ENCODE measurements around the gene RIPPLY3.
A peak's percentile ranks its signal among the peaks of the same experiment; 100 is the strongest.
"Not testable (repeated sequence)": the region's sequence is repeated elsewhere in the genome, so short reads cannot be mapped to it uniquely, and the experiment has no call there.

RIPPLY3 gene

DNA sequence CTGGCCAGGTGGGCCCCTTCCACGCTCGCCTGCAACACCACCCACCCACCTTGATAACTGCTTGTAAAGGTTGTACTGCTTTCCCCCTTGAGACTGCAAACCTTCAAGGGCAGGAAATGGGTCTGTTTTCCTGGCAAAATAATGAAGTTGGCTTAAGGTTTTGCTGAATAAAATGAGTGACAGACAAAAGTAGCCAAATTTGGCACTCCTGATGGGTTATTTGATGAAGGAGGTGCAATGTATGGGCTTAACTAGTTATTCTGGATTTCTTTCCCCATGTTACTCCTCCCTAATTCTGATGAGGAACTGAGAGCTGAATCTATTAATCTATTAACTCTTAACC, 25.5 kb upstream of the RIPPLY3 start:
- no peak for DNase-seq (ENCODE audit: low spot score)

DNA sequence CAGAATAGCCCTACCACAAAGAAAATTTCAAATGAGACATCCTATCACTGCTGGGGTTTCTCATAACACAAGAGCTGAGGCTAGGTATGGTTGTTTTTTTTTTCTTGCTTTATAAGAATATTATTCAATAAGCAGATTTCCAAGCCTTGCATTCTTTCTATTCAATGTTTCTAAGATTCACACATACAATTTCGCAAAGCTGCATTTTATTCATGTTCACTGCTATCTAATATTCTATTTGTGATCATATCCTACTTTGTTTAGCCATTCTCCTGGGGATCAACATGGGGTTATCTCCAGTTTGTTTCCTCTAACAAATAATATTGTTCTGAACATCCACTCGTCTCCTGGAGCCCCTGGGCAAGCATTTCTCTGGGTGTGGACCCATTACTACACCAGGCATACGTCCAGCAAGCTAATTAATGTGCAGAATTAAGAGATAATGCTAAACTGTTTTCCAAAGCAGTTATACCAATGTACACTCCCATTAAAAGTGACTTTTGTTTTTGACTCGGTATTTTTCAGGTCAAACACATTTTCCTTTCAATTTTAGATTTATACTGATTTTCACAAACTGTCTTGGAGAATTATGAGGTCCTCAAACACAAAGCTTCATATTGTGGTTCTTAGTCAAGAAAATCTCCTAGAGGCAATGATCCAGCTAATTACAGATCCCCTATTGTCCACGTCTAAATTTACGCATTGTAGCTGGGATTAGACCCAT, 24.4 kb upstream of the RIPPLY3 start:
- no peak for DNase-seq (ENCODE audit: low spot score)

DNA sequence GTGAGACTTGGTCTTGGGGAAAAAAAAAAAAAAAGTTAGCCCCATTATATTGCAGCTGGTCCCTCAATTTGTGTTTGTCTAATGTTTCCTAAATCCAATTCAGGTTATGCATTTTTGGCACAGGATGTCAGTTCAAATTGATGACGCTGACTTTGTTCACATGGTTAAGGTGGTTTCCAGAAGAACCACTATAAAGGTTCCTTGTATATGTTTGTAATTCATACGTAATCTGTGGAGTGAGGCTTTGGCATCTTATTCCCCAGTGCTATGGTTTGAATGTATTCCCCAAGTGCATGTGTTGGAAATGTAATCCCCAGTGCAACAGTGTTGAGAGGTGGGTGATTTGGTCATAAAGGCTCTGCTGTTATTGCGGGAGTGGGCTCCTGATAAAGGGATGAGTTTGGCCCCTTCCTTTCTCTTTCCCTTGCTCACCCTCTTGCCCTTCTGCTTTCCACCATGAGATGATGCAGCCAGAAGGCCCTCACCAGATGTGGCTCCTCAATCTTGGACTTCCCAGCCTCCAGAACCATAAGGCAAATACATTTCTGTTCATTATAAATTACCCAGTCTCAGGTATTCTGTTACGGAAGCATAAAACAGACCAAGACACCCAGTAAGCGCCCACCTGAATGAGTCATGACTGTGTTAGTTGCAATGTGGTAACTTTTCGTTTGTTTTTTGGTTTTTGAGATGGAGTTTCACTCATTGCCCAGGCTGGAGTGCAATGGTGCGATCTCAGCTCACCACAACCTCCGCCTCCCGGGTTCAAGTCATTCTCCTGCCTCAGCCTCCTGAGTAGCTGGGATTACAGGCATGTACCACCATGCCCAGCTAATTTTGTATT, 20.5 kb upstream of the RIPPLY3 start:
- DNase-seq (ENCODE audit: low spot score) = no peak

DNA sequence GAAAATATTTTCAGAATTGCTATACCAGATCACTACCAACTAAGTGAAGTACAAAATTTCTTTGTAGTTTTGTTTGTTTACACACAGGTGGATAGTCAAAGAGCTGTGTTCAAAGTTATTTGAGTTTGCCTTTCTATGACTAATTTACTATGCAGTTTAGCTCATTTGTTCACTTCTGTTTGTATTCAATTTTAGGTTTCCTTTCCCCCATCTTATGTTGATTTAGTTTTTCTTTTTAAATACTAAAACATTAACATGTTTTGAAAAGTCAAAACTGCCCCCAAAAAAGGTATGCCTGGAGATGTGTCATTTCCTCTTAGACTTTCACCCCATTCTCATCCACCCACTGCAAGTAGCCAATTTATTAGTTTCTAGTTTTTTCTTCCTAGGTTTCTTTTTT, 18.7 kb upstream of the RIPPLY3 start:
- DNase-seq (ENCODE audit: low spot score) = no peak

DNA sequence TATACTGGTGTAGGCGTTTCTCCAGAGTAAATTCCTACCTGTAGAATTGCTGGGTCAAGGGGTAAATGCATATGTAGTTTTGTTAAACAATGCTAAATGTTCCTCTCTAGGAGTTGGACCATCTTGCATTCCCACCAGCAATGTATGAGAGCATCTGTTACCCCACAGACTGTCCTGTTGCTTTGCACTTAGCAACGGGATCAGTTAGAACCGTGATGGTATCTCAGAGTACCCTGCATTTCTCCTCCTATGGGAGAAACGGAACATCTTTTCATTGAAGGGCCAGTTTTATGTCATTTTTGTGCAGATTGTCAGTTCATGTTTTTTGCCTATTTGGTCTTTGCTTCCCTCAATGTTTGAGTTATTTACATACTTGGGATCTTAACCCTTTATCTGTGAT, 18.0 kb upstream of the RIPPLY3 start:
- DNase-seq (ENCODE audit: low spot score) = no peak

DNA sequence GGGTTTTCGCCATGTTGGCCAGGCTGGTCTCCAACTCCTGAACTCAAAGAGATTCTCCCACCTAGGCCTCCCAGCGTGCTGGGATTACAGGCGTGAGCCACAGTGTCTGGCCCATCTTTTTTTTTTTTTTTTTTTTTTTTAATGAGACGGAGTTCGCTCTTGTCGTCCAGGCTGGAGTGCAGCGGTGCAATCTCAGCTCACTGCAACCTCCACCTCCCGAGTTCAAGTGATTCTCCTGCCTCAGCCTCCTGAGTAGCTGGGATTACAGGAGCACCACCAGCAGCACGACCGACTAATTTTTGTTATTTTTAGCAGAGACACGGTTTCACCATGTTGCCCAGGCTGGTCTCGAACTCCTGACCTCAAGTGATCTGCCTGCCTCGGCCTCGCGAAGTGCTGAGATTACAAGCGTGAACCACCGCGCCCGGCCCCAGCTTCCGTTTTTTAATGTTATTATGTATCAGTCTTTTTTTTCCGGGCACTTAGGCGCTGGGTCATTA, 17.3 kb upstream of the RIPPLY3 start:
- DNase-seq (ENCODE audit: low spot score) = not testable (repeated sequence)

DNA sequence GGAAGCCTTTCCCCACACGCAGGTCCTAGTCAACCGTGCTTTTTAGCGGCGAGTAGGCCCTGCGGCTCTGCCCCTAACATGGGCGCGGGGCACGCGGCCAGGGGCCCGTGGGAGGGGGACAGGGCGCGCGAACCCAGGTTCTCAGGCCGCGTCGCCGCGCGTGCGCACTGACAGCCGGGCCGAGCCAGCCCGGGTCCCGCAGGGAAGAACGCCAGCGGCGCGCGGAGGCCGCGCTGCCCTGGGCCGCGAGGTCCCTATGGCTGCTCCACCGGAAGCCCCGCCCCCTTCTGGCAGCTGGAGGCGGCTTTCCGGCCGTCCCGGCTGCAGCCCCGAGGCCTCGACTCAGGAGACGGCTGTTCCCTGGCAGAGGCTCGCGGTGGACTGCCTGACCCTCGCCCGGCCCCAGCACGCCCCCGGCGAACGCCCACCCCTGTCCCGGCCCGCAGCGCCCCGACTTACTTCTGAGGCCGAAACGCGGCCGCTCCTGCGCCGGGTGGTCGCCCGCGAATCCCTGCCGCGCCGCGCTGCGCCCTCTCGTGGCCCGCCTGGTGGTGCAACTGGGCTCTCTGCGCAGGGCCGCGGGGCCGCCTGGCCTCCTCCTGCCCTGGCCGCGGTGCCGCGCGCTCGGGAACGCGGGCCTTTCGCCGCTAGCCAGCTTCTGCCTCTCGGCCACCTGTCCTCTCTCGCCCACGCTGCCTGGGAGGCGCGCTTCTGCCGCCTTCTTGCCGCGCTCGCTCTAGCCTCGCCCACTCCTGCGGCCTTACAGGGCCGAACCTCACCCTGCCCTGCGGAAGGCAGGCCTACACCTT, 16.6 kb upstream of the RIPPLY3 start:
- DNase-seq (ENCODE audit: low spot score) = peak; percentile 87

DNA sequence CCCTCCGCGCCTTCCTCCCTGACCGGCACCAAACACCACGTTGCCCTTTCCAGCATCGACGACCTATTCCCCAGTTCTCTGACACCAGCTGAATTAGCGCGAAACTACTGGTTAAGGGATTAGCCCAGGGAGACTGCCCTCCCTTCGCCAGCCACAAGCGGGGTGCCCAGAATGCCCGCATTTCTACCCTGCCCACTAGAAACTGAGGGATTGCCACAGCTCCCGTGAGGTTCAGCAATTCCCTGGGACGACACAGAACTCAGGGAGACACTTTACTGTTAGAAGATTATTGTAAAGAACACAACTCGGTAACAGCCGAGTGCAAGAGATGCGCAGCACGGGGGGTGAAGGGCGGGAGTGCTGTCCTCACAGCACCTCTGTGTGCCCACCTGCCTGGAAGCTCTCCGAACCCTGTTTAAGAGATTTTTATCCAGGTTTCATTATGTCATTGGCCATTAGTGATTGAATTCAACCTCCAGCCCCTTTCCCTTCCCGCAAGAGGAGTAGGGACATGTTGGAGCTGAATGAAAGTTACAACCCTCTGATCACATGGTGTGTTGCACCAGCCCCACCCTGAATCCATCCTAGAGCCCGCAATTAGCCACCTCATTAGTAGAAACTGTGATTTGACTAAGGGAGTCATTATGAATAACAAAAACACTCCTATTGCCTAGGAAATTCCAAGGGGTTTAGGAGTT, 15.8 kb upstream of the RIPPLY3 start:
- no peak for DNase-seq (ENCODE audit: low spot score)

DNA sequence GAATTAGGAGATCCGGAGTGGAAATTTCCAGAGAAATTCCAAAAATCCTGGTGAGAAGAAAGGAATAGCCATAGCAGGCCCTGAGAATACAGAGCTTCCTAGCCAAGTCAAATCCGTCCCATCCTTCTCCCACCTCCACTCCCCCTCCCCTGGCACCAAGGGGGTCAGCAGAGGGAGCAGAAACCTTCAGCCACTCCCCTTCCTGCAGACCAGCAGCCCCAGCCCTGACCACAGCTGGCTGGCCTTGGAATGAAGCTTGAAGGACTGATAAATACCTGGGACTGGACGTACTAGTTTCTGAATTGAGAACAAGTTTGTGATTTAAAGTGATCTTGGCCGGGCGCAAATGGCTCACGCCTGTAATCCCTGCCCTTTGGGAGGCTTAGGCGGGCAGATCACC, 13.8 kb upstream of the RIPPLY3 start:
- no peak for DNase-seq (ENCODE audit: low spot score)

DNA sequence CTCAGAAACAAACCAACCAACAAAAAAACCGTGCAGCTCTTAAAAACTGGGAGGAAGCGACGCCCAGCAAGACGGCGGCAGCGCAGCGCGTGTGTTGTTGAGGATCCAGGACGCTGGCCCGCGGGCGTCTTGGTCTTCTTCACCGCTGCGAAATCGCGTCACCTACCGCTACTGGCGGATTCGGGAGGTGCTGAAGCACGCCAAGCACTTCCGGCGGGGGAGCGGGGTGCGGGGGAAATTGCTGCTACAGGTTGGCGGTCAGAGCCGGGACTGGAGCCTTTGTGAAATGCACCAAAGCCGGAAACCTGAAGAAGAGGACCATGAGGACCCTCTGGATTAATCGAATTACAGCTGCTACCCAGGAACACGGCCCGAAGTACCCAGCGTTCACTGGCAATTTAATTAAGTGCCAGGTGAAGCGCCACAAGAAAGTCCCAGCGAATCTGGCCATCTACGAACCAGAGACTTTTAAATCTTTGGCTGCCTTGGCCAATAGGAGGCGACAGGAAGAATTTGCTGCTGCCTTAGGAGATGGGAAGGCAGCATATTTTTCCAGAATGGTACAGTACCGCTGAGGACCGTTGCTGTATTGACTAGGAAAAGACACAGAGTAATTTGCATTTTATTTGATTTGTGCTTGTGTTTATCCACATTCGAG, 11.9 kb upstream of the RIPPLY3 start:
- peak; percentile 35 for DNase-seq (ENCODE audit: low spot score)

DNA sequence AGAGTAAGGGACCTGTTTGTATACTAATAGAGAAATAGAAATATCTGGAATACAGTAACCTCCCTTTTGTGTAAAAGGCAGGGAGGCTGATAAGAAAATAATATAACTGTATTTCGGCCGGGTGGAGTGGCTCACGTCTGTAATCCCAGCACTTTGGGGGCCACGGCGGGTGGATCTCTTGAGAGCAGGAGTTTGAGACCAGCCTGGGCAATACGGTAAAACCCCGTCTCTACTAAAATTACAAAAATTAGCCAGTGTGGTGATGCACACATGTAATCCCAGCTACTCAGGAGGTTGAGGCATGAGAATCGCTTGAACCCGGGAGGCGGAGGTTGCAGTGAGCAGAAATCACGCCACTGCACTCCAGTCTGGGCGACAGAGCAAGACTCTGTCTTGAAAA, 11.2 kb upstream of the RIPPLY3 start:
- not testable (repeated sequence) for DNase-seq (ENCODE audit: low spot score)

DNA sequence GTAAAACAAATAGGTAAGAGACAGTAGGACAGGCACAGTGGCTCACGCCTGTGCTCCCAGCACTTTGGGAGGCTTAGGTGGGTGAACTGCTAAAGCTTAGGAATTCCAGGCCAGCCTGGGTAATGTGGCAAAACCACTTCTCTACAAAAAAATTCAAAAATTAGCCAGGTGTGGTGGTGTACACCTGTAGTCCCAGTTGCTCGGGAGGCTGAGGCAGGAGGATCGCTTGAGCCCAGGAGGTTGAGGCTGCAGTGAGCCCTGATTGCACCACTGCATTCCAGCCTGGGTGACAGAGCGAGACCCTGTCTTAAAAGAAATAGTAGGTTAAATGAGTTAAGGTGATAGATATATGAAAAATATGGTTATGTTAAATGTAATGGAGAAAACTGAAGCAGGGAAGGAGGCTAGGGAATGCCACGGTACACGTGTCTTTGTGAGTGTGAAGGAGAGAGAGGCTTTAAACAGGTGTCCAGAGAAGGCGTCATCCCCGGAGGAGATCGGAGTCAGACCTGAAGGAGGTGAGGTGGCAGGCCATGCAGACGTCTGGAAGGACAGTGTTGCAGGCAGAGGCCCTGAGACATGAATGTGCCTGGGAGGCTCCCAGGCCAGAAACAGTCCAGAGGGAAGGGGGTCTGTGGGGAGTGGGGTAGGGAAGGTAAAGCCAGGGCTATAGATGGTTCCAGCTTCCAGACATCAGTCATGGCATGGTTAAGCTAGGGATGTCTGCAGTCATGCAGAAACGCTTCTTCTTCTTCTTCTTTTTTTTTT, 7.2 kb upstream of the RIPPLY3 start:
- DNase-seq (ENCODE audit: low spot score) = no peak

DNA sequence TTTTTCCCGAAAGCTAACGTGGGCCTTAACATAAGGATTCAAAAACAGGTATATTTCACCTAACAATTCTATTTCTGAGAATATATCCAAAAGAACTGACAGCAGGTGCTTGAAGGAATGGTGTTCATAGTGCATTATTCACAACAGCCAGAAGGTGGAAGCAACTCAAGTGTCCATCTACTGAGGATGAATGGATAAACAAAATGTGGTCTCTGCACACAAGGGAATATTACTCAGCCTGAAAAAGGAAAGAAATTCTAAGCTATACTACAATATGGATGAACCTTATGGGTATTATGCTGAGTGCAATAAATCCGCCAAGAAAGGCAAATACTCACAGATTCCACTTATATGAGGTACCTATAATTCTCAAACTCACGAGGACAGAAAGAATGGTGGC, 6.1 kb upstream of the RIPPLY3 start:
- DNase-seq (ENCODE audit: low spot score) = no peak

DNA sequence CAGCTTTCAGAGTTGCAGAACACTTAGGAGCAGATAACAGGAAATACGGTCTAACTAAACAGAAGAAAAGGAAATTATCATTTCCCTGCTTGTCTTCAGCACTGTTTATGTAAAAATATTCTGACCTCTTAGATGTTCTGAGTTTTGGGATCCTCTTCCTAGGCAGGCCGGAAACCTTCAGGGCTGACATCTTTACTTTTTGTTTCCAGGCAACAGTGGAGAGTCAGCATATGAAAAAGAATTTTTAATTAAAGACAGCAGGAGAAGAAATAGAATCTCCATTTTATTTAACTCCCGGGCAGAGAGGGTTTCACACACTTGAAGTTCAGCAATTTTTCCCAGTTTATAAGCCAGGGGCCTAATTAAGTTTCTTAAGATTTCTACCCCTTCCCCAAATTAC, 5.1 kb upstream of the RIPPLY3 start:
- no peak for DNase-seq (ENCODE audit: low spot score)

DNA sequence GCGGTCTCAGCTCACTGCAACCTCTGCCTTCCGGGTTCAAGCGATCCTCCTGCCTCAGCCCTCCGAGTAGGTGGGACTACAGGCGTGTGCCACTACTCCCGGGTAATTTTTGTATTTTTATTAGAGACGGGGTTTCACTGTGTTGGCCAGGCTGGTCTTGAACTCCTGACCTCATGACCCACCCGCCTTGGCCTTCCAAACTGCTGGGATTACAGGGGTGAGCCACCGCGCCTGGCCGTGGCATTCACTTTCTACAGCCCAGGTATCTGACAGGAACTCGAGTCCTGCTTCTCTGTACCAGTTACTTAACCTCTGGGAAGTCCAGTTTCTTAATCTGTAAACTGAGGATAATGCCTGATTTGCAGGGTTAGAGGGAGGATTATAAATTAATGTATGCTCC, 3.7 kb upstream of the RIPPLY3 start:
- not testable (repeated sequence) for DNase-seq (ENCODE audit: low spot score)

DNA sequence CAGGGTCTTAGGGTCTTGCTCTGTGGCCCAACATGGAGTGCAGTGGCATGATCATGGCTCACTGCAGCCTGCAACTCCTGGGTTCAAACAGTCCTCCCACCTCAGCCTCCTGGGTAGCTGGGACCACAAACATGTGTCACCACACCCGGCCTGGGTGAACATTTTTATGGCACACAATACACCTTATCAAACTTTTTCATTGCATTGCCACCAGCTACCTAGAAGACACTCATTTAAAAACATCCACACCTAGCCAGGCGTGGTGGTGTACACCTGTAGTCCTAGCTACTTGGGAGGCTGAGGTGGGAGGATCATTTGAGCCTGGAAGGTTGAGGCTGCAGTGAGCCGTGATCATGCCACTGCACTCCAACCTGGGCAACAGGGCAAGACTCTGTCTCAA, 2.6 kb upstream of the RIPPLY3 start:
- not testable (repeated sequence) for DNase-seq (ENCODE audit: low spot score)

DNA sequence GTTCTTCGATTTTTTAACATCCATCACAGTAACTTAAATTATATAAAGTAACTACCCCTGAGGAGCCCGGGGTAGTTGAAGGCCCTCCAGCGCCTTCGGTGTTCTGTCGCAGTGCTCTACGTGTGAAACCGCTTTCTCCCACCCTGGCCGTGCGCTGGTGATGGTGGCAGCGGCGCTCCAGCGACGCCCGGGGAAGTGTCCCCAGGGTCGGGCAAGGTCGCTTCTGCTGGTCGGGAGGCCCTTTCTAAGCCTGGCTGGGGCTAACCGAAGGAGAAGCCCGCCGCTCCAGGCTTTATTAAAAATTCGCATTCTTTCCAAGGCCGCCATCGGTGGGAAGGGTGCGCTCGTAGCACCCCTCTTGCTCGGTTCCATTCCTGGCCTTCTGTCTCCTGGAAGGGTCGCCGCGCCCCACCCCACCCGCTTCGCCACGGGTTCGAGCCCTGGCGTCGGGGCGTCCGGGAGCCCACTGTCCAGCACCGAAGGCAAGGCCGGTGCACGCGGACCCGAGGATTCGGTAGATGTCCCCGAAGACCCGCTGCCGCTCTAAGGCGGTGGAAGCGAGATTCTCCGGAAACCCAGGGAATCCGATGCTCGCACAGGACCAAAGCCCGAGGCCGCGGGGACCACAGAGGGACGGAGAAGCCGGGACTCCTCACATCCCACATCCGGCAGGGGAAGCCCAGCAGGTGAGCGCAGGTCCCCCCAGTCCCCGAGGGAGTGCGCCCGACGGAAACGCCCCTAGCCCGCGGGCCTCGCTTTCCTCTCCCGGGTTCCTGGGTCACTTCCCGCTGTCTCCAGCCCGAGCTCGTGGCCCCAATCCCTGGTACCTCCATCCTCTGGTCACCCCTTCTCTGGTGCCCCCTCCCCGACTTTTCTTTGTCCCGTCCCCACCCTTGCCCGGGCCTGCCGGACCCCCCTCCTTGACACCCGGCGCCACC, 685 bp upstream of the RIPPLY3 start:
- DNase-seq (ENCODE audit: low spot score) = no peak

DNA sequence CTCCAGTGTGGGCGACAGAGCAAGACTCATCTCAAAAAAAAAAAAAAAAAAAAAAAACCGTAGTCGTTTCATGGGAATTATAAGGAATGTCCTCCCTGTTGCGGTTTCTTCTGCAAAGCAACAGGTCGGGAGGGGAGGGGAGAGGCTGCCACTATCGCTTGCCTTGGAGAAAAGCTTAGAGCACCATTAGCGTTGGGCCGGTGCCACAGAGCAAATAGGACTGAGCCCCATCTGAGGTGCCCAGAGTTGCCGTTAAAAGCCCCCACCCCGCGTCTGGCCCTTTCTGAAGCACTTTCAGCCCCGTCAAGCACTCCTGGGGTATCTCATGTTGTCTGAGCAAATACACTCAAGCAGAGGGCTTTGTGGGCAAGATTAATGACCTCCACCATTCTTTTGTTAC, 2.2 kb downstream of the RIPPLY3 start:
- DNase-seq (ENCODE audit: low spot score) = no peak

DNA sequence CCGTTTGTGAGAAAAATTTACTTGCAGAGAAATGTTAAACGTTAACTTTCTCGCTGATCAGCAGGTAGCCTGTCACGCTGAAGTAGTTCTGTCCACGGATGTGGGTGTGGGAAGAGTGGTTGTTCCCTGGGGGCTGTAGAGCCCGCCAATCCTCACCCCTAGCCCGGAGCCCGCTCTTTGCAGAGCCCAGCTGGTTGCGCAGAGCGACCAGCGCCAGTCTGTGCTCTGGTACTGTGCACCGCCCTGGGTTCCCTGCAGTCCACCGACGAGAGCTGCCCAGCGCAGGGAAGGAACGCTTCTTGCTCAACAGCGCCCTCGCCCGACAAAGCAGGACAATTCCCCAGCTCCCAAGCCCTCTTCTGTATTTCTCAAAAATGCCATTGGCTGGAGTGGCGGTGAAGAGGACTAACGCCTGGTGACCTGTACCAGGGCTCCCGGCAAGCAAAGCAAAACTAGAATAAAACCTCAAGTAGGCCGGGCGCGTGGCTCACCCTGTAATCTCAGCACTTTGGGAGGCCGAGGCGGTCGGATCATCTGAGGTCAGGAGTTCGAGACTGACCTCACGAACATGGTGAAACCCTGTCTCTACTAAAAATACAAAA, 3.3 kb downstream of the RIPPLY3 start:
- peak; percentile 75 for DNase-seq (ENCODE audit: low spot score)

Measured in CD4-positive, alpha-beta T cell treated with Interleukin-6 at 100 ng/mL for 8 hours (primary cell).